AG09309 (cell line): ENCODE results near the gene C11orf86.

Experiments
- DNase-seq: peaks from one replicate; pipeline ENCODE4 v3.0.0-alpha.2; 2010; ENCODE audit warnings: low read depth
- H3K4me3 ChIP-seq: 2 replicates; pipeline ENCODE4 v1.5.1; 2011; ENCODE audit warnings: mild to moderate bottlenecking, low read depth, low read length, moderate library complexity; ENCODE audit not compliant: control insufficient read depth
- TF ChIP-seq, protein P1 (sequence below): IDR thresholded peaks from 2 replicates; pipeline ENCODE4 v1.5.1; 2011; ENCODE audit warnings: mild to moderate bottlenecking, low read depth, low read length, inconsistent platforms; ENCODE audit not compliant: insufficient read depth, control insufficient read depth; ENCODE audit errors: missing control alignments

Gene C11orf86, protein sequence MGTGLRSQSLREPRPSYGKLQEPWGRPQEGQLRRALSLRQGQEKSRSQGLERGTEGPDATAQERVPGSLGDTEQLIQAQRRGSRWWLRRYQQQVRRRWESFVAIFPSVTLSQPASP

DNA sequence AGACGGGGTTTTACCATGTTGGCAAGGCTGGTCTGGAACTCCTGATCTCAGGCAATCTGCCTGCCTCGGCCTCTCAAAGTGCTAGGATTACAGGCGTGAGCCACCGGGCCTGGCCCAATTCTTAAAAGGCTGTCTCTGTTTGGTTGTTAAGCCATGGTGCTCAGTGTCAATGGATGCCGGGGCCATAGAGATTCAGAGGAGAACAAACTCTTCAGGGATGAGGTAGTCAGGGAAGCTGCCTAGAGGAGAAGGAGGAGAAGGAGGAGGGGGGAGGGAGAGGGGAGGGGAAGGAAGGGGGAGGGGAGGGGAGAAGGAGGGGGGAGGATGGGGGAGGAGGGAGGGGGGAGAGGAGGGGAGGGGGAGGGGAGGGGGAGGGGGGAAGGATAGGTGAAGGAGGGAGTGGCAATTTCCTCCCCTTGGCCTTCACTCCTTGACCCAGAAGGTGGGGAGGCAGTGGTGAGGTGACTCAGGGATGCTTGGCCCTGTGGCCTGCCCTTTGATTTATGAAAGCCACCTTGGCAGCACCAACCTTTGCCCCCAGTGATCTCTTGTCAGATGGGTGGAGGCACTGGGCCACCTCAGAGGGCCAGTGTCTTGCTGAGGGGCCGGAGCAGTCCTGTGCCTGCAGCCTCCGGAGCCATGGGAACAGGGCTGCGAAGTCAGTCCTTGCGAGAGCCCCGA is at the start of gene C11orf86:
Gene C11orf86 (plus strand): TSS at position 581 of the 681 bp plus-strand sequence. CDS start 59 bp downstream, at position 640.
- no peak within 1 kb of the TSS for H3K4me3 ChIP-seq
- TF ChIP-seq, protein P1, sequence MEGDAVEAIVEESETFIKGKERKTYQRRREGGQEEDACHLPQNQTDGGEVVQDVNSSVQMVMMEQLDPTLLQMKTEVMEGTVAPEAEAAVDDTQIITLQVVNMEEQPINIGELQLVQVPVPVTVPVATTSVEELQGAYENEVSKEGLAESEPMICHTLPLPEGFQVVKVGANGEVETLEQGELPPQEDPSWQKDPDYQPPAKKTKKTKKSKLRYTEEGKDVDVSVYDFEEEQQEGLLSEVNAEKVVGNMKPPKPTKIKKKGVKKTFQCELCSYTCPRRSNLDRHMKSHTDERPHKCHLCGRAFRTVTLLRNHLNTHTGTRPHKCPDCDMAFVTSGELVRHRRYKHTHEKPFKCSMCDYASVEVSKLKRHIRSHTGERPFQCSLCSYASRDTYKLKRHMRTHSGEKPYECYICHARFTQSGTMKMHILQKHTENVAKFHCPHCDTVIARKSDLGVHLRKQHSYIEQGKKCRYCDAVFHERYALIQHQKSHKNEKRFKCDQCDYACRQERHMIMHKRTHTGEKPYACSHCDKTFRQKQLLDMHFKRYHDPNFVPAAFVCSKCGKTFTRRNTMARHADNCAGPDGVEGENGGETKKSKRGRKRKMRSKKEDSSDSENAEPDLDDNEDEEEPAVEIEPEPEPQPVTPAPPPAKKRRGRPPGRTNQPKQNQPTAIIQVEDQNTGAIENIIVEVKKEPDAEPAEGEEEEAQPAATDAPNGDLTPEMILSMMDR, result no peak
- no peak for DNase-seq

DNA sequence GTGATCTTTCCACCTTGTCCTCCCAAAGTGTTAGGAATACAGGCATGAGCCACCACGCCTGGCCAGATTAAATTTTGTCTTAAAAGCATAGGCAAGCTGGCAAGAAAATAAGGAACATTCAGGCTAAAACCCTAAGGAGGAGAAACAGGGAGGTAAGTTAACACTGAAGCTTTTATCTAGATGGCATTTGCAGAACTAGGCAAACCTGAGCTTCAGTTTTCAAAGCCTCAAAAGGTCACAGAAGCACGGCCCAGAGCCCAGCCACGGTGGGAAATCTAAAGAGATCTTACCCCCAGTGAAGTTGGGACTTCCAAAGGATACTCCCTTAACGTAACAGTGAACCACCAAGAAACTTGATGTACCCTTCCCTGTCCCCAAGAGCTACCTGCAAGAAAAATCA is 45.4 kb upstream of the C11orf86 start:
- TF ChIP-seq, protein P1, result no peak
- H3K4me3 ChIP-seq, result no peak overlapping the region
- no peak for DNase-seq

DNA sequence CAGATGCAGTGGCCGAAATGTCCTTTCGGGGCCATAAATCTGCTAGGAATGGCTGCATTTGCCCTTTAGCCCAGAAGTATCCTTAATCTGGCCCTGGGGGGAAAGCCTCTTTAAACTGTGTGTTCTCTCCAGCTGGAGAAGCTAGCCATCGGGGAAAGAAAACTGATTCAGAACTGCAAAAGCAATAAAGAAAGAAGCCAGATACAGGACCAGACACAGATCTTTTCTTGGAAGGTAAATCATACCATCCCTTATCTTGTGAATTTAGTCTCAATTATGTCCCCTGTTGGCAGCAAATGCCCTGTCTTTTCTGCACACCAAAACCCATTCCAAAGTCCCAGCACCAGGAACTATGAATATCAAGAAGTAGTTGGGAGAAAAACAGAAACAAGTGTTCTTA is 42.6 kb upstream of the C11orf86 start:
- DNase-seq, result no peak
- TF ChIP-seq, protein P1, result no peak
- no peak overlapping the region for H3K4me3 ChIP-seq

DNA sequence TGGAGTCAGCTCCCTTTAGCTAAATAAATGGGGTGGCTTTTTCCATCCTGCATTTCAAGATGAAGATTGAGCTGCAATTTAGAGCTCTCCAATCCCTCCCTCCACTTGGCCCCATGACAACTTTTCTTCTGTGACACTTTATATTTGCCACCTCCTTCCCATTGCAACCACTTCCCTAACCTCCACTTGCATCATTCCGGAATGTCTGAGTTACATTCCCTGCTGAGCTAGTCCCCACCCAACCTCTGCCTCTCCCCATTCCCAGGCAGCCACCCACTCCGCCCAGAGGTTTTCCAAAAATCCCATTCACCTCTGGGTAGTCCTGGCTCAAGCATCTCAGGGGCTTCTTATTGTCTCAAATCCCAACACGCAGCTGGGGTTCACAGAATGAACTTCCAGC is 41.6 kb upstream of the C11orf86 start:
- no peak for DNase-seq
- TF ChIP-seq, protein P1, result no peak
- no peak overlapping the region for H3K4me3 ChIP-seq

DNA sequence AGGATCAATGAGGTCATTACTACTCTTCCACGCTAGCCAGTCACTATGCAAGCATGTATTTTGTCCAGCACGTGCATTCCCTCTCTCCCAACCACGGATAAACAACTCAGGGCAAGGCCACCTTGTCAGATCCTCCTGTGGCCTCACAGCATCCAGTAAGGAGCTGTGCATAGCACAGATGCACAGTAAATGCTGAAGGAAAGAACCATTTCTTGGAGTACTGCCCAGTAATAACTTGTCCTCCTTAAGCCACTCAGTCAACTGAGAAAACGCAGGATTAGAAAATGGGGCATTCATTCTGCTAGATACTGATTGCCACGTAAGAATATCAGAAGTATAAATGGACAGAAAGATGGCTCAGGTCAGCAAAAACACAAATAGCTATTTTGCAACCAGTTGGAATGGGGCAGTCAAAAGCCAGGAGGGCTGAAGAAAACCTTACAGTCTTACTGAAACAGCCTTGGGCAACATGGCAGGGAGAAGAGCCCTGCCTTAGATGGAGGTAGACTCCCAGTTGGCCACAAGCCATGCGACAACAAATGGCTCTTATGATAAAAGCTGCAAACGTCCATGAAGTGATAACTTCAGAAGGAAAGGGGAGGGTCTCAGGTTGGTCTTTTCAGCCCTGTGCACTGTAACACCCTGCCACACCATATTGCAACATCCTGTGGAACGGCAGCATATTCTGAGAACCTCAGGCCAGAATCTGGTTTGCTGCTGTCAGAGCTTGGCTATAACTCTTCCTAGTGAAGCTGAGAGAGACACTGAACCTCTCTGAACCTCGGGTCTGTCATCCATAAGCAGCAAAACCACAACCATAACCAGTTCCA is 39.9 kb upstream of the C11orf86 start:
- TF ChIP-seq, protein P1, result no peak
- DNase-seq, result peak; percentile 83
- no peak overlapping the region for H3K4me3 ChIP-seq

DNA sequence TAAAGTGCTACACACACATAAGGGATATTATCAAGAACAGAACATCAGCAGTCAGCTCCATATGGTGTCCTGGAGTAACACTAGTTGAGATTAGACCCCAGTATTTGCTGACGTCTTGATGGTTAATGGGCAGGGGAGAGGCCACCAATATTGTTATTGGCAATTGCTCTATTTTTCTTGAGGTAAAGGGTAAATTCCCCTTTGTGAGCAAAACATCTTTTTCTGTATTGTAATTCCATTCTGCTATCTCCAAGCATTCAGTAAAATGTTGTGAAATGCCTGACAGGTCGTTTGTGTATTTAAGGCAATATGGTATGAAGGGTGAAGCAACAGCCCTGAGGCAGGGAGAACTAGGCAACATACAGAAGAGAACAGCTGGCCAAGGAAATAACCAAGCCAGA is 38.8 kb upstream of the C11orf86 start:
- TF ChIP-seq, protein P1, result no peak
- peak; percentile 90 for DNase-seq
- no peak overlapping the region for H3K4me3 ChIP-seq
